Measurements from ENCODE around the gene ATP2C1. TPM values are rescaled to one million over a fixed set of nuclear protein-coding genes. Genes with fewer than 3 reads are reported as not detected.

Gene ATP2C1
- total RNA-seq, 2 experiments from 2014 or later, result 40.9 to 44.0 TPM

DNA sequence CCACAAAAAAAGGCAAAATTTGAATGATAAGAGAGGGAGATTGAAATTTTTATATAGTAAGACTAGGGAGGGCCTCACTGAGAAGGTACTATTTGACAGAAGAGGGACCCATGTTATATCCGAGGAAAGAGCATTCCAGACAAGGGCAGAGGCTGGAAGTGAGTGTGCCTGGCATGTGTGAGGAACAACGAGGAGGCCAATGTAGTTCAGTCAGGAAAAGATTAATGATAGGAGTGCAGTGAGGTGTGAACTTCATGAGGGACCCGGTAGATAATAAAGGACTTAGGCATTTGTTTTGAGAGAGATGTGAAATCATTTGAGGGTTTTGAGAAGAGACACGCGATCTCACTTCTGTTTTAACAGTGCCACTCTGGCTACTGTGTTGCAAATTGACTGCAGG is 96.4 kb downstream of the ATP2C1 start:
- no peak overlapping the region for H3K27ac Mint-ChIP-seq

DNA sequence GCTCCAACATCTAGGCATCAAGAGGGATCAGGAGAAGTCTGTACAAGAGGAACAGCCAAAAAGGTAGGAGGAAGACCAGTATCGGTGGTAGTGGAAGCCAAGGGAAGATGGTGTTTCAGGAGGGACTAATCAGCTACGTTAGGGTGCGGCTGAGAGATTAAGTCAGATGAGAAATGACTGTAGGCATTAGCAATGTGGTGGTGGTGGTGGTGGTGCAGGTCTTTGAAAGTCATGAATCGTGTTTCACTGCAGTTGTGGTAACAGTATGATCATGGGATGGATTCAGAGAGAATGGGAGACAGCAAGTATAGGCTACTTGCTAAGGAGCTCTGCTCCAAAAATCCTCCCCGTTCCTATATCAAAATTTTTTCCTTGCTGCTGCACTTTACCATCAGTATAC is 97.2 kb downstream of the ATP2C1 start:
- no peak for ATAC-seq (ENCODE audit: poor library complexity)
- H3K4me1 Mint-ChIP-seq (ENCODE audit: low read depth), result no peaks in the 10 kb centered on the region
- H3K9me3 Mint-ChIP-seq, result no peaks in the 10 kb centered on the region
- Histone ChIP-seq H3K9me3 (ENCODE audit: control insufficient read depth in 1 of 2, insufficient read depth in 1 of 2, low read length in 2 of 2) (no peaks in the 10 kb centered on the region), H3K4me1 (ENCODE audit: insufficient read depth, low read length) (no peaks in the 10 kb centered on the region), H3K4me3 (ENCODE audit: low read length) (no peak overlapping the region), H3K27ac (ENCODE audit: low read depth in 1 of 2, low read length in 2 of 2) (no peak overlapping the region), H3K27me3 (ENCODE audit: control insufficient read depth in 1 of 2, insufficient read depth in 2 of 2, low read length in 2 of 2) (no peaks in the 10 kb centered on the region), H3K36me3 (ENCODE audit: insufficient read depth, low read length) (peaks cover 29% of the 10 kb centered on the region)
- intact Hi-C loops (cut with DNase I, micrococcal nuclease), result no loop called here
- TF ChIP-seq, protein P1, sequence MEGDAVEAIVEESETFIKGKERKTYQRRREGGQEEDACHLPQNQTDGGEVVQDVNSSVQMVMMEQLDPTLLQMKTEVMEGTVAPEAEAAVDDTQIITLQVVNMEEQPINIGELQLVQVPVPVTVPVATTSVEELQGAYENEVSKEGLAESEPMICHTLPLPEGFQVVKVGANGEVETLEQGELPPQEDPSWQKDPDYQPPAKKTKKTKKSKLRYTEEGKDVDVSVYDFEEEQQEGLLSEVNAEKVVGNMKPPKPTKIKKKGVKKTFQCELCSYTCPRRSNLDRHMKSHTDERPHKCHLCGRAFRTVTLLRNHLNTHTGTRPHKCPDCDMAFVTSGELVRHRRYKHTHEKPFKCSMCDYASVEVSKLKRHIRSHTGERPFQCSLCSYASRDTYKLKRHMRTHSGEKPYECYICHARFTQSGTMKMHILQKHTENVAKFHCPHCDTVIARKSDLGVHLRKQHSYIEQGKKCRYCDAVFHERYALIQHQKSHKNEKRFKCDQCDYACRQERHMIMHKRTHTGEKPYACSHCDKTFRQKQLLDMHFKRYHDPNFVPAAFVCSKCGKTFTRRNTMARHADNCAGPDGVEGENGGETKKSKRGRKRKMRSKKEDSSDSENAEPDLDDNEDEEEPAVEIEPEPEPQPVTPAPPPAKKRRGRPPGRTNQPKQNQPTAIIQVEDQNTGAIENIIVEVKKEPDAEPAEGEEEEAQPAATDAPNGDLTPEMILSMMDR (IDR thresholded peaks at IDR 0.05), result no peak
- H3K27ac Mint-ChIP-seq, result no peak overlapping the region
- ChIA-PET POLR2A (no interaction called here), CTCF (no interaction called here)
- no peak for DNase-seq
- peaks cover 56% of the 10 kb centered on the region for H3K36me3 Mint-ChIP-seq (ENCODE audit: low read depth)
- no peak overlapping the region for H3K4me3 Mint-ChIP-seq
- no peaks in the 10 kb centered on the region for H3K27me3 Mint-ChIP-seq

More for the DNA sequence above, 96.4 kb downstream of the ATP2C1 start:
- peaks cover 57% of the 10 kb centered on the region for H3K36me3 Mint-ChIP-seq (ENCODE audit: low read depth)
- Histone ChIP-seq H3K27ac (ENCODE audit: low read depth in 1 of 2, low read length in 2 of 2) (no peak overlapping the region), H3K9me3 (ENCODE audit: control insufficient read depth in 1 of 2, insufficient read depth in 1 of 2, low read length in 2 of 2) (no peaks in the 10 kb centered on the region), H3K4me1 (ENCODE audit: insufficient read depth, low read length) (no peaks in the 10 kb centered on the region), H3K4me3 (ENCODE audit: low read length) (no peak overlapping the region), H3K36me3 (ENCODE audit: insufficient read depth, low read length) (peaks cover 25% of the 10 kb centered on the region), H3K27me3 (ENCODE audit: control insufficient read depth in 1 of 2, insufficient read depth in 2 of 2, low read length in 2 of 2) (no peaks in the 10 kb centered on the region)
- DNase-seq (no peak), ATAC-seq (ENCODE audit: poor library complexity) (no peak)
- ChIA-PET CTCF (no interaction called here), POLR2A (no interaction called here)
- no peaks in the 10 kb centered on the region for H3K27me3 Mint-ChIP-seq
- no peaks in the 10 kb centered on the region for H3K9me3 Mint-ChIP-seq
- H3K4me3 Mint-ChIP-seq, result no peak overlapping the region
- TF ChIP-seq, protein P1 (IDR thresholded peaks at IDR 0.05), result no peak
- no peaks in the 10 kb centered on the region for H3K4me1 Mint-ChIP-seq (ENCODE audit: low read depth)
- intact Hi-C loops (cut with DNase I, micrococcal nuclease), result no loop called here

DNA sequence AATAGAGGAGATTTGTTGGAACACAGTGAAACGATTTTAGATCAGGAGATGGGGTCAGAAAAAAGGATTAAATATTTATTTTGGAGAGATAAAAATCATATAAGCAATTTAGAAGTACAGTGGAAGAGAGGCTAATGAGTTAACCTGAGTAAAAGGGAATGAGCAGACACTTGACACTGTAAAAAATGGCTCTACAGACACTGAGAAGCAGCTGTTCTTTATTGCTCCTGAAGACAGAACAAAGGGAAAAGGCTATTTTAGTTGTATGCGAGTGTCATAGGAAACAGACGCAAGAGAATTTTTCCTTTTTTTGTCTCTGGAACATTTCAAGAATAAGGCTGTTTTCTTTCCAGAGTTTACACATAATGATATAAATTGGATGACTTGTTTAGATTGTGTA is 98.5 kb downstream of the ATP2C1 start:
- Histone ChIP-seq H3K4me3 (ENCODE audit: low read length) (no peak overlapping the region), H3K4me1 (ENCODE audit: insufficient read depth, low read length) (no peaks in the 10 kb centered on the region), H3K27ac (ENCODE audit: low read depth in 1 of 2, low read length in 2 of 2) (no peak overlapping the region), H3K27me3 (ENCODE audit: control insufficient read depth in 1 of 2, insufficient read depth in 2 of 2, low read length in 2 of 2) (no peaks in the 10 kb centered on the region), H3K9me3 (ENCODE audit: control insufficient read depth in 1 of 2, insufficient read depth in 1 of 2, low read length in 2 of 2) (no peaks in the 10 kb centered on the region), H3K36me3 (ENCODE audit: insufficient read depth, low read length) (peaks cover 35% of the 10 kb centered on the region)
- Mint-ChIP-seq H3K27me3 (no peaks in the 10 kb centered on the region), H3K36me3 (ENCODE audit: low read depth) (peaks cover 66% of the 10 kb centered on the region), H3K9me3 (no peaks in the 10 kb centered on the region), H3K4me1 (ENCODE audit: low read depth) (no peaks in the 10 kb centered on the region), H3K27ac (no peak overlapping the region), H3K4me3 (no peak overlapping the region)
- ChIA-PET CTCF (no interaction called here), POLR2A (no interaction called here)
- intact Hi-C loops (cut with DNase I, micrococcal nuclease), result no loop called here
- no peak for DNase-seq
- TF ChIP-seq, protein P1 (IDR thresholded peaks at IDR 0.05), result no peak
- ATAC-seq (ENCODE audit: poor library complexity), result no peak

All from CD4-positive, alpha-beta T cell (primary cell).